Prostate gland (tissue), 2 donors: ENCODE data around the gene DLL1.

Source experiments
- POLR2A ChIP-seq: fragments of 450-650 bp; IDR thresholded peaks from one replicate; pipeline ENCODE4 v1.6.1; 2016; ENCODE audit warnings: antibody characterized with exemption, mild to moderate bottlenecking
- POLR2AphosphoS5 ChIP-seq: sonication (generic); formaldehyde crosslinking; IDR thresholded peaks from one replicate; pipeline ENCODE4 v1.6.1; 2017; ENCODE audit warnings: antibody characterized with exemption
- TF ChIP-seq, protein P1 (sequence below), 4 experiments: fragments of 200-600 bp in 2 of 4; fragments of 450-650 bp in 2 of 4; sonication (generic) in 2 of 4; IDR thresholded peaks; 1 replicate in 3 of 4; 2 replicates in 1 of 4; pipeline ENCODE4 v1.5.1; 2016 to 2019; ENCODE audit warnings: antibody characterized with exemption in 4 of 4, mild to moderate bottlenecking in 2 of 4, moderate library complexity in 2 of 4

DNA sequence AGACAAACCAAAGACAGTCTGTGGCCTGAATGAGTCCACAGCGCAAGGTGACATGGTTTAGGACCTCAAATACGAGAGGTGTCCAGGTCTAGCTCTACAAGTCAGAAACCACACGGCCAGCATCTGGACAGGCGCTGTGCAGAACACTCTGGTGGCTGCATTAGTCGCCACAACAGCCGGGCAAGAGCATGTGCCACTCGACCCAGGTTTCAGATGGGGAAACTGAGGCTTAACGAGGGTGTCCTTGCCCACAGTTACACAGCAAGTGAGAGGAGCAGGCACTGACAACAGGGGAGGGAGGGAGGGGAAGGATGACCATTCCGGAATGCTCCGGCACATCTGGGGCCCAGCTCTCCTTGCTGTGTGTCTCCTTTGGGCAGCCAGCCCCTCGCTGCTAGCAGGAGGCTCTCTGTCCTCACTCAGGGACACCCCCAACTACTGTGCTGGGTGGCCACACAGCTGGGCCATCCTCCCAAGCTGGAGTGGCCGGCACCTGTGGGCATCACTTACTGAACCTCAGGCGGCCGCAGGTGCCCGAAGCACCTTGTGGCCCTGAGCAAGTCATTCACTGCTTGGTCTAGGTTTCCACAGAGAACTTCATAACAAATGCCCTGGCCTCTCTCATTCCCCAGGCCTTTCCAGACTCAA lies 6.6 kb downstream of the DLL1 start:
- TF ChIP-seq, protein P1, sequence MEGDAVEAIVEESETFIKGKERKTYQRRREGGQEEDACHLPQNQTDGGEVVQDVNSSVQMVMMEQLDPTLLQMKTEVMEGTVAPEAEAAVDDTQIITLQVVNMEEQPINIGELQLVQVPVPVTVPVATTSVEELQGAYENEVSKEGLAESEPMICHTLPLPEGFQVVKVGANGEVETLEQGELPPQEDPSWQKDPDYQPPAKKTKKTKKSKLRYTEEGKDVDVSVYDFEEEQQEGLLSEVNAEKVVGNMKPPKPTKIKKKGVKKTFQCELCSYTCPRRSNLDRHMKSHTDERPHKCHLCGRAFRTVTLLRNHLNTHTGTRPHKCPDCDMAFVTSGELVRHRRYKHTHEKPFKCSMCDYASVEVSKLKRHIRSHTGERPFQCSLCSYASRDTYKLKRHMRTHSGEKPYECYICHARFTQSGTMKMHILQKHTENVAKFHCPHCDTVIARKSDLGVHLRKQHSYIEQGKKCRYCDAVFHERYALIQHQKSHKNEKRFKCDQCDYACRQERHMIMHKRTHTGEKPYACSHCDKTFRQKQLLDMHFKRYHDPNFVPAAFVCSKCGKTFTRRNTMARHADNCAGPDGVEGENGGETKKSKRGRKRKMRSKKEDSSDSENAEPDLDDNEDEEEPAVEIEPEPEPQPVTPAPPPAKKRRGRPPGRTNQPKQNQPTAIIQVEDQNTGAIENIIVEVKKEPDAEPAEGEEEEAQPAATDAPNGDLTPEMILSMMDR (IDR thresholded peaks at IDR 0.05), result no peak
- TF ChIP-seq POLR2AphosphoS5 (no peak), POLR2A (no peak)
